Mesothelial cell of epicardium (in vitro differentiated cells): ENCODE measurements around the gene TTBK2. TPM values are rescaled to one million over a fixed set of nuclear protein-coding genes. Genes with fewer than 3 reads are reported as not detected.

ENCODE experiments used
- DNase-seq, 2 experiments: peaks; one replicate each; pipeline ENCODE4 v3.0.0; 2021; ENCODE audit warnings: low spot score in 2 of 2; ENCODE audit not compliant: unreplicated experiment in 2 of 2
- H3K27ac Mint-ChIP-seq: 2 replicates; pipeline ENCODE4 v1.8.0; 2021; ENCODE audit warnings: mixed read lengths
- H3K27me3 Mint-ChIP-seq: 2 replicates; pipeline ENCODE4 v1.8.0; 2021; ENCODE audit warnings: low read depth, mixed read lengths
- H3K36me3 Mint-ChIP-seq: 2 replicates; pipeline ENCODE4 v1.8.0; 2021; ENCODE audit warnings: mixed read lengths
- H3K4me1 Mint-ChIP-seq: 2 replicates; pipeline ENCODE4 v1.8.0; 2021; ENCODE audit warnings: mixed read lengths
- H3K4me3 Mint-ChIP-seq: 2 replicates; pipeline ENCODE4 v1.8.0; 2021; ENCODE audit warnings: mild to moderate bottlenecking, moderate library complexity, mixed read lengths
- H3K9me3 Mint-ChIP-seq: 2 replicates; pipeline ENCODE4 v1.8.0; 2021; ENCODE audit warnings: mixed read lengths
- CTCF ChIP-seq: fragments of 200-600 bp; sonication (generic); IDR thresholded peaks from one replicate; pipeline ENCODE4 v1.5.0; 2021; ENCODE audit warnings: antibody characterized with exemption; ENCODE audit not compliant: unreplicated experiment
- total RNA-seq: library from RNA; stranded (reverse); gene quantifications from 3 replicates; pipeline ENCODE4 v1.2.1, GENCODE V29; 2021

The TTBK2 gene
- total RNA-seq, 1 donor from 2014 or later: 21.1 TPM

- no peak for DNase-seq
- Mint-ChIP-seq H3K27me3 (no peaks in the 10 kb centered on the region), H3K9me3 (peaks cover 8% of the 10 kb centered on the region), H3K36me3 (peaks cover 8% of the 10 kb centered on the region), H3K27ac (no peak overlapping the region), H3K4me3 (no peak overlapping the region), H3K4me1 (no peaks in the 10 kb centered on the region)
- TF ChIP-seq CTCF: no peak
Measured at GRCh38 chr15:42695527-42696071, 225.0 kb downstream of the TTBK2 start.

DNA sequence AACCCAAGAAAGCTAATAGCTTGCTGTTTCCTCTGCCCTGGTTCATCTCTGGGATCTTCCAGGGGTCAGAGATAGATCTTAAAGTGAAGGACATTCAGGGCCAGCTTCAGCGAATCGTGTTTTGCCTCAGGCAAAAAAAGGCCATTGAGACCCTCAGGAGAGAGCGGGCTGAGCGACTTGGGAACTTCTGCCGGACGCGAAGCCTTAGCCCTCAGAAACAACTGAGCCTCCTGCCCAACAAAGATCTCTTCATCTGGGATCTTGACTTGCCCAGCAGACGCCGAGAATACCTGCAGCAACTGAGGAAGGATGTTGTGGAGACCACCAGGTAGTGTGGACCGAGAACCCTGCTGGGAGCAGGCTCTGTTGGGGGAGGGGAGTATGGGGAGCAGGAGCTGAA, 226.2 kb downstream of the TTBK2 start:
- Mint-ChIP-seq H3K36me3 (peaks cover 1% of the 10 kb centered on the region), H3K4me1 (no peaks in the 10 kb centered on the region), H3K27me3 (no peaks in the 10 kb centered on the region), H3K4me3 (no peak overlapping the region), H3K27ac (no peak overlapping the region), H3K9me3 (no peaks in the 10 kb centered on the region)
- peak in 1 of 2 experiments; percentile 29 for DNase-seq
- TF ChIP-seq CTCF: no peak

DNA sequence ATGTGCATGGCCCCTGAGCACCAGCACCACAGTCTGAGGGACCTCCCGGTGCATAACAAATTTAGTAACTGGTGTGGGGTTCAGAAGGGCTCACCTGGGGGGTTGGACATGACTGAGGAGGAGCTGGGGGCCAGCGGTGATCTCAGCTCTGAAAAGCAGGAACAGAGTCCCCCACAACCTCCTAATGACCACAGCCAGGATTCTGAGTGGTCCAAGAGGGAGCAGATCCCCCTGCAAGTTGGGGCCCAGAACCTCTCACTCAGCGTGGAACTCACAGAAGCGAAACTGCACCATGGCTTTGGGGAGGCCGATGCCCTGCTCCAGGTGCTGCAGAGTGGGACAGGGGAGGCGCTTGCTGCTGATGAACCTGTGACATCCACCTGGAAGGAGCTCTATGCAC, 226.6 kb downstream of the TTBK2 start:
- Mint-ChIP-seq H3K27ac (no peak overlapping the region), H3K9me3 (no peaks in the 10 kb centered on the region)

DNA sequence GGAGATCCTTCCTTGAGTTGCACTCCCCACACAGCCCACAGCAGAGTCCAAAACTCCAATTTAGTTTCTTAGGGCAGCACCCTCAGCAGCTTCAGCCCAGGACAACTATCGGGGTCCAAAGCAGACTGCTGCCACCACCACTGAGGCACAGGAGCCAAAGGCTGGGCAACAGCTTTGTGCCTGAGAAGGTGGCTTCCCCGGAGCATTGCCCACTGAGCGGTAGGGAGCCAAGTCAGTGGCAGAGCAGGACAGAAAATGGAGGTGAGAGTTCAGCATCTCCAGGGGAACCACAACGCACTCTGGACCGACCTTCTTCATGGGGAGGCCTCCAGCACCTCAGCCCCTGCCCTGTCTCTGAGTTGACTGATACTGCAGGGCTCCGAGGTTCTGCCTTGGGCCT, 227.1 kb downstream of the TTBK2 start:
- no peak for TF ChIP-seq CTCF
- DNase-seq: no peak
- H3K4me1 Mint-ChIP-seq: no peaks in the 10 kb centered on the region
- H3K4me3 Mint-ChIP-seq: no peak overlapping the region
- no peaks in the 10 kb centered on the region for H3K36me3 Mint-ChIP-seq
- no peak overlapping the region for H3K27ac Mint-ChIP-seq
- no peaks in the 10 kb centered on the region for H3K9me3 Mint-ChIP-seq
- H3K27me3 Mint-ChIP-seq: no peaks in the 10 kb centered on the region

More for the DNA sequence above, 226.6 kb downstream of the TTBK2 start:
- TF ChIP-seq CTCF: no peak
- Mint-ChIP-seq H3K27me3 (no peaks in the 10 kb centered on the region), H3K4me3 (no peak overlapping the region), H3K4me1 (no peaks in the 10 kb centered on the region), H3K36me3 (no peaks in the 10 kb centered on the region)
- DNase-seq: no peak

- no peaks in the 10 kb centered on the region for H3K36me3 Mint-ChIP-seq
- H3K27ac Mint-ChIP-seq: no peak overlapping the region
- H3K4me1 Mint-ChIP-seq: no peaks in the 10 kb centered on the region
- no peak for TF ChIP-seq CTCF
- no peaks in the 10 kb centered on the region for H3K27me3 Mint-ChIP-seq
- H3K9me3 Mint-ChIP-seq: no peaks in the 10 kb centered on the region
- no peak overlapping the region for H3K4me3 Mint-ChIP-seq
- no peak for DNase-seq
Measured at GRCh38 chr15:42692997-42693396, 227.6 kb downstream of the TTBK2 start.

DNA sequence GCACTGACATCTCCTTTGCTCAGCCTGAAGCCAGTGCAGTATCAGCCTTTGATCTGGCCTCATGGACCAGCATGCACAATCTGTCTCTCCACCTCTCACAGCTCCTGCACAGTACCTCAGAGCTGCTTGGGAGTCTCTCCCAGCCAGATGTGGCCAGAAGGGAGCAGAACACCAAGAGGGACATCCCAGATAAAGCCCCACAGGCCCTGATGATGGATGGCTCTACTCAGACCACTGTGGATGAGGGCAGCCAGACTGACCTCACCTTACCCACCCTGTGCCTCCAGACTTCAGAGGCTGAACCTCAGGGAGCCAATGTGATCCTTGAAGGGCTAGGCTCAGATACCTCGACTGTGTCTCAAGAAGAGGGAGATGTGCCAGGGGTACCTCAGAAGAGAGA, 228.0 kb downstream of the TTBK2 start:
- no peak for DNase-seq
- Mint-ChIP-seq H3K27ac (no peak overlapping the region), H3K4me1 (no peaks in the 10 kb centered on the region), H3K9me3 (no peaks in the 10 kb centered on the region), H3K36me3 (no peaks in the 10 kb centered on the region), H3K27me3 (no peaks in the 10 kb centered on the region), H3K4me3 (no peak overlapping the region)
- TF ChIP-seq CTCF: no peak
